ENCODE data around the gene CETP.
A peak's percentile ranks its signal among the peaks of the same experiment; 100 is the strongest.
"Not testable (repeated sequence)": the region's sequence is repeated elsewhere in the genome, so short reads cannot be mapped to it uniquely, and the experiment has no call there.

Gene CETP

DNA sequence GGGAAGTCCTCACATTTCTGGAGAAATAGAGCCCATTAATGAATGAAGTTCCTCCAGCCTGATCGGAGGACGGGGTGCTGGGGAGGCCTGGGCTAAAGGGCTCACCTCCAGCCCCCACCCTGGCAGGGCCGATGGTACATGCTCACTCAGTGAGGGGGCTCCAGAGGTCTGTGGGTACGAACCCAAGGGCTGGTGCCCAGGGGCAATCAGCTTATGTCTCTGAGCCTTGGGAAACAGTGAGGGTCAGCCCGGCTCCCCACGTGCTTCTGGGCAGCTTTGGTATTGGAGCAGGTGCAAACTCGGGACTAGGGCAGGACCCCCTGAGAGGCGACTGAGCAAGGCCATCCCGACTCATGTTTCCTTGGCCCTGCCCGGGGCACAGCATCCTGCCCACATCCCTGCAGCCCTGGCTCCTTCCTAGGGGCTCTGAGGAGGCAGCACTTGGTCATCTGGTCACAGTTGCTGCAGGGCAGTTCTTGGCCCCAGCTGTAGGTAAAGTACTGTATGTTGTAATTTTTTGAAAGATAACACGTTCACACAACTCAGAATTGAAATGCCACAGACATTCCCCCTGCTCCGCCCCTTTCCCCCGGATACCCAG lies 969 bp upstream of the CETP start:
- DNase-seq = no peak

DNA sequence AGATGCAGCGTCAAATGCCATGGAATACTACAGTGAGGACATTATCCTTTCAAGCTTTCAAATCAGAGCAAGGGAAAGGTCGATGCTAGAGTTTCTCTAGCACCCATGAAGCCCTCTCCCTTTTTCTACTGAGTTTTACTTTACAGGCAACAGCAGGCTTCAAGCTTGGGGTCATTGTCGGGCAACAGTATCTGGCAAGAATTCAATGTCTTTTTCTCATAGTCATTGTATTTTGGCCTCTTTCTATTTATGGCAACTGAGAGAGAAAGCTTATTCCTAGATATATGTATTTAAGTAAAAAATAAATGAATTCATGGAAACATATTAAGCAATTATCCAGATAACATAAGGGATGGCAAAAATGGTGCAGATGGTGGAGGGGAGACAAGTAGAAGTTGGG lies 364 bp upstream of the CETP start:
- DNase-seq = no peak

DNA sequence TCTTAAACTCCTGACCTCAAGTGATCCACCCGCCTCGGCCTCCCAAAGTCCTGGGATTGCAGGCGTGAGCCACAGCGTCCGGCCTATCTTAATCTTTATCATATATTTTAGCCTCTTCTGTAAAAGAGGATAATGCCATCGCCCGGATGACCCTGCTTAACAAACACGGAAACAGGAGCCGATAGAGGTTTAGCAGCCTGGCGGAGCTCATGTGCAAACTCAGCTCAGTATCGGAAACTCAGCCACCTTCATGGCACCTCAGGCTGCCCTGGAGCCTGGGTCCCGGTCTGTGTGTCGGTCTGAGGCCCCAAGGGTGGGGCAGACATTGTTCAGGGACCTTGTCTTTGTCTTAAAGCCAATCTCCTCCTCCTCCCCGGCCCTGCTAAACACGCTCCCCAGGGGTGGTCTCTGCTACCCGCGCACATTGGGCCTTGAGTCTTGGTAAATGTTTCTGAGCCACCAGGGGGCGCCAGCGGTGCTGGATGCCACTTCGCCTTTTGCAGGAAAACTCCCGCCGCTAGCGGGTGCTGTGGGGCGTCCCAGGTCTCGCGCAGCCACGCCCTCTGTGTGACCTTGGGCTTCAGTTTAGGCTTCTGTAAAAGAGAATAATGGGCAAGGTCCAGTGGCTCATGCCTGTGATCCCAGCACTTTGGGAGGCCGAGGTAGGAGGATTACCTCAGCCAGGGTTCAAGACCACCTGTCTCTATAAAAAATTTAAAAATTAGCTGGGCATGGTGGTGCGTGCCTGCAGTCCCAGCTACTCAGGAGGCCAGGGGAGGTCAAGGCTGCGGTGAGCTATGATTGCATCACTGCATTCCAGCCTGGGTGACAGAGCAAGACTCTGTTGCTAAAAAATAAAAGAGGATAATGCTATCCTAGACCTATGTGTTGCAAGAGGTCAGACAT lies 2.7 kb downstream of the CETP start:
- DNase-seq = peak; percentile 97

DNA sequence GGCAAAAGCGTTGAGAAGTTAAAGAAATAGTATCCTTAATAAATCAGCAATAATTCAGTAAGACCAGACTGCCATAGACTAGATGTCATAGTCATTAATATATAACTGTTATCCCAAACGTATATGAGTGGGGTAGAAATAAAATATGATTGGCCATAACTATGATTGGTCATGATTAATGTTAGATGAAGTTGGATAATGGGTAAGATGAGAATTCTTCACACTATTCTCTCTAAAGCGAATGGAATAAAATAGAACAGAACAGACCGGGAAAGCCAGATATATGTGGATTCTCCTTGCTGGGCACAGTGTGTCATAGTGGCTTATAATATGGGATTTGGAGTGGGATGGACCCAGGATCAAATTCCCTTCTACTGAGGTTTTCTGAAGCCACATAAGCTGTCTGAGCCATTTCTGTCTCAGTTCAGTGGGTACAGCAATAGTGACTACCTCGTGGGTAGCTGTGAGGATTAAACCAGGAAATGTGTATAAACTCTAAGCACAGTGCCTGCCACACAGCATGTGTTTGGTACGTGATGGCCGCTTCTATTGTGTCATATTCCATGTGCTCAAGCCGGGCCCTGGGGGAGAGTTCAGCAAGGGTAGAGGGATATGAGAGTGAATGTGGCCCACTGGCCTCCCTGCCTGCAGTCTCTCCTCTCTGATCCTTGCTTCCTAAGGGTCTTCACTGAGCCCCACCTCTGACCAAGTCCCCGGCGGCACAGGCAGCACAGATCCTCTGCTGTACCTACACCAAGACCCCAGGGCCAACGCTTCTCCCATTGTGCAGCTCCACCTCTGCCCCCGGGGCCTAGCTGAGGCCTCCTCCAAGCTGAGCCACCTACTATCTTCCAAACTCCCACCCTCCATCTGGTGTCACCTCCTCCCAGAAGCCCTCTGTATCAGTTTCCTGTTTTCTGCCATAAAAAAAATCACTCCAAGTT lies 3.7 kb downstream of the CETP start:
- no peak for DNase-seq

DNA sequence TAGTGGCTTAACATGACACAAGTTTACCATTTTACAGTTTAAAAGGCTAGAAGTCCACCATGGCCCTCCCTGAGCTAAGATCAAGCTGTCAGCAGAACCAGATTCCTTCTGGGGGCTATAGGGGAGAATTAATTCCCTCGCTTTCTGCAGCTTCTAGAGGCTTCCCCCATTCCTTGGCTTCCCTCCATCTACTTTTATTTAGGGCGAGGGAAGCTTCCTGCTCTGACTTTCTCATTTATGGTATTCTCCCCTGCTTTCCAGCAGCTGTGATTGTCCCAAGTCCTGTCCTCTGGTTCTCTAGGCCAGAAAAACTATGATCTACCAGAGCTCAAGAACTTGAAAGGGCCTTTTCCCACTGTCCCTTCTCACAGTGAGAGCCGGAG lies 4.3 kb downstream of the CETP start:
- DNase-seq = no peak

DNA sequence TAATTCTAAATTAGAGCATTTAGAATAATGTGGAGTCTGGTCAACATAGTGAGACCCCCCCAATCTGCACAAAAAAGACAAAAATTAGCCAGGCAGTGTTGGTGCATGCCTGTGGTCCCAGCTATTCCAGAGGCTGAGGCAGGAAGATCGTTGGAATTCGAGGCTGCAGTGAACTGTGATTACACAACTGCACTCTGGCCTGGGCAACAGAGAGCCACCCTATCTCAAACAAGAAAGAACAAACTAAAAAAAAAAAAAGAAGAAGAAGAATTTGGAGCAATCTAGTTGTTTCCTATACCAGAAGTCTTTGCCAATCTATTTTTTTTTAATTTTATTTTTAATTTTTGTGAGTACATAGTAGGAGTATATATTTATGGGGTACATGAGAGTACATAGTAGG lies 6.0 kb downstream of the CETP start:
- no peak for DNase-seq

DNA sequence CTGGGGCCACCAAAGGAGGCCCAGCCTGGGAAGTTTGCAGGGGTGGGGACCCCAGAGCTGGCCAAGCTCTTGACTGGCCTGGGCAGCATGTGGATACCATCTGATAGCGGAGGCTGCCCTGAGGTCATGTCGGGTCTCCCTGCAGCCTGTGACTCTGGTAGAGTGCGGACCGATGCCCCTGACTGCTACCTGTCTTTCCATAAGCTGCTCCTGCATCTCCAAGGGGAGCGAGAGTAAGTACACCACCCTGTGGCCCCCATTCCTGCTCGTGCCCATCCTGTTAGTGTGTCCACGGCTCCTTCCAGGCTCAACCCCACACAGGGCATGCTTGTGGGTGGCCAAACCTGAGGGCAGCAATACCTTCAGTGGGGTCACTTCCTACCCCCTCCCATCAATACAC lies 8.0 kb downstream of the CETP start:
- DNase-seq = no peak

DNA sequence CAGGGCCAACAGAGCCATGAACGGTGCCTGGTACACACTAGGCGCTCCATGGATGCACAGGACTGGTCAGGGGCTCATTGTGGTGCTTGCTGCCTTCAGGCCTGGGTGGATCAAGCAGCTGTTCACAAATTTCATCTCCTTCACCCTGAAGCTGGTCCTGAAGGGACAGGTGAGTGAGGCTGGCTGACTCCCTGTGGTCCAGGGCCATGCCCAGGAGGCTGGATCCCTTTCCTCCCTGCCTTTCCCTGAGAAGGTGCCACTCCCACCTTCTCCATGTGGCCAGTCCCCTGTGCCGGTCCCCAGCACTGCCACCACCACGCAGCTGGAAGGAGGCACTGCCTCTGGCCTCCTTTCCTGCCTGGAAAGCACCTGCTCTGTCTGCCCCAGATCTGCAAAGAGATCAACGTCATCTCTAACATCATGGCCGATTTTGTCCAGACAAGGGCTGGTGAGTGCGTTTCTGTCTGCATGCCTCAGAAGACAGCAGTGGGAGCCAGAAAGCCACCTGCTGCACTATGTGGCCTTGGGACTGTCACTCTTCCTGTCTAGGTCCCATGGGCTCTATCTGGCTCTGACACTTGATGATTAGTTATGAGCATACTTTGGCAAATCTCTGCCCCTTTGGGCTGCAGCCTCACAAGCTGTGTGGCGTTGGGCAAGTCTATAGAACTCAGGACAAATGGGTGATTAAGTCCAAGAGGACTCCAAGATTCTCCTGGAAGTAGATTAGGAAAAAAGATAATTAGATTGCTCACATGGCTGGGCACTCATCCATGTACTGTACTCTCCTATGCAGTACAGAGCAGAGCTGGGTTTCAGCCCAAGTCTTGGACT lies 9.4 kb downstream of the CETP start:
- DNase-seq = no peak

DNA sequence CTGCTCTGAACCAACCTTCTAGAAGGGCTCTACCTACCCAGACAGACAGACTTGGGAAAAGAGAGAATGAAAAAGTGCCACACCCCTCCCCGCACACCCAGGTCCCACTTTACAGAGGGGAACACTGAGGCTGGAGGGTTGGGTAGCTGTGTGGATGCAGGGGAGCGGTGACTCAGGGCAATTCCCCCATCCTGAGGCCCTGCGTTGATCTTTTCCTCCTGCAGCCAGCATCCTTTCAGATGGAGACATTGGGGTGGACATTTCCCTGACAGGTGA lies 10.0 kb downstream of the CETP start:
- DNase-seq = no peak

DNA sequence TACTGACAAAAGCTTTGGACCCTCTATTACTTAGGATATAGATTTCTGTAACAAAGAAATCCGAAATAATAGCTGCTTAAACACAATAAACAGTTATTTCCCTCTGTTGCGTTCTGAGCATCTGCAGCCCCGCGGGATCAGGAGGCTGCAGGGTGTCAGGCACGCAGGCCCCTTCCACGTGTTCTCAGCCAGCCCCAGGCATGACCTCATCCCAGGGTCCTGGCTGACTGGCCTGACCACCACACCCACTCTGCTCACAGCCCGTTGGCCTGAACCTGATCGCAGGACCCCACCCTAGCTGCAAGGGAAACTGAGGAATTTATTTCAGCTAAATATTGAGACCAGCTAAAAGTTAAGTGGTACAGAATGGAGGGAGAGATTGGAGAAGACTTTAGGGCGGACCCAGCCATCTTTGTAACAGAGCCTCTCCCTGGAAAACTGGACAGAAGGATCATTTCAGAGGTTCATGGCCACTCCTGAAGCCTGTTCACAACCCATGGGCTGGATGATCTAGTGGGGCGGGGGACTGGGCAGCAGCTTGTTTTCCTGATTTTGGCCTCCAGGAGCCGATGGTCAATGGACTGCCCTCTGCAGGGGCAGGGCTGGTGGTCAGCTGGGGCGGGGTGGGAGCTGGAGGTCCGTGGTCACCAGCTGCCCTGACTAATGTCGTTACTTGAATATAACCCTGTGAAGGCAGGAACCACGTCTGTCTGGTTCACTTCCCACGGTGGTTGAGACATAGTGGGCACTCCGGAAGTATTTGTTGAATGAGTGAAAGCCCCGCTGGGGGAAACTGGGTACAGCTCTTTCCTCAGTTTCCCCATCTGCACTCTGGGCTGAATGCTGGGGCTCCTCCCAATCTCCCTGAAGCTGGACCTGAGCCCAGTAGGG lies 10.9 kb downstream of the CETP start:
- no peak for DNase-seq

DNA sequence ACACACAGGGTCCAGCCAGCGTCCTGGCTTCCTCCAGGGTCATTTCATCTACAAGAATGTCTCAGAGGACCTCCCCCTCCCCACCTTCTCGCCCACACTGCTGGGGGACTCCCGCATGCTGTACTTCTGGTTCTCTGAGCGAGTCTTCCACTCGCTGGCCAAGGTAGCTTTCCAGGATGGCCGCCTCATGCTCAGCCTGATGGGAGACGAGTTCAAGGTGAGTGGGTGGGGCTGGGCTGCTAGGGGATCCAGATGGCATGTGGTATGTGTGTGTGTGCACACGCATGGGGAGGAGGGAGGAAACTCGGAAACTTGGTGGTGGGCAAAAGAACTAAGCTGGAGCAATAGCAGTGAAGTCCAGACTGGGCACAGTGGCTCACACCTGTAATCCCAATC lies 11.5 kb downstream of the CETP start:
- DNase-seq = no peak

DNA sequence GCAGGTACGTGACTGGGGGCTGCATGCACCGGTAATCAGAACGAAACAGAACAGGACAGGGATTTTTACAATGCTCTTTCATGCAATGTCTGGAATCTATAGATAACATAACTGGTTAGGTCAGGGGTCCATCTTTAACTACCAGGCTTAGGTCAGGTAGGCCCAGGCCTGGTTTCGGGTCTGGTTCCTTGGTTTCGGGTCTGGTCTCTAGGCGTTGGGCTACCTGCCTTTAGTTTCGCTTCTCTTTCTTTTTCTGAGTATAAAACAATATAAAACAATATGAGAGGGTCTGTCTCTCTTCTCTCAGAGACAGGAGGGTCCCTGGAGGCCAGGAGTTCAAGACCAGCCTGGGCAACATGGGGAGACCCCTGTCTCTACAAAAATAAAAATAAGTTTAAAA lies 12.1 kb downstream of the CETP start:
- DNase-seq = not testable (repeated sequence)

DNA sequence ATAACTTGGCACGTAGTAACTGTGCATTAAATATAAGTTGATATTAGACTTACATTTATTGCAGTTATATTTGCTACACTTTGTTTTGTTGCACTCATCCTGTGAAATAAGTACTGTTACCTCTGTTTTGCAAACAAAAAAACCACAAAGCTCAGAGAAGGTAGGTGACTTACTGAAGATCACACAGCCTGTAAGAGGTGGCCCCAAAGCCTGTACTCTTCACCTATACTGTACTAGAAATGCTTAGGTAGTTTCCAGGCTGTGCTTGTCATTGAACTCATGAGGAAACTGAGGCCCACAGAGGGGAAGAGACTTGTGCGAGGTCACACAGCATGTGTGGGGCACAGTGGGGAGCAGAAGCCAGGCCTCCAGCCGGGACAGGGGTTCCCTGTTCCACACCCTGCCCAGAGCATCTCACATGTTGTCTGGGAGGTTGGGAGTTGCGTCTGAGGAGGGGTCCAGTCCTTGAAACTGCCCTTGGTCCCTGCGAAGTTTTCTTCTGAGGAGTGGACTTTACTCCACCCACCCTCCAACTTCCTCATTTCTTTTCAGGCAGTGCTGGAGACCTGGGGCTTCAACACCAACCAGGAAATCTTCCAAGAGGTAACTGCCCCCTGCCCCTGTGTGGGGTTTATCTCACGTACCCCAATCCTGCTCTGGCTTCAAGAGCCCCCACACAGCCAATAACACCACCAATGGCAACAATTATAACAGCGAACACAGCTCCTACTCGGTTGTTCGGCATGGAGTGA lies 13.0 kb downstream of the CETP start:
- no peak for DNase-seq

DNA sequence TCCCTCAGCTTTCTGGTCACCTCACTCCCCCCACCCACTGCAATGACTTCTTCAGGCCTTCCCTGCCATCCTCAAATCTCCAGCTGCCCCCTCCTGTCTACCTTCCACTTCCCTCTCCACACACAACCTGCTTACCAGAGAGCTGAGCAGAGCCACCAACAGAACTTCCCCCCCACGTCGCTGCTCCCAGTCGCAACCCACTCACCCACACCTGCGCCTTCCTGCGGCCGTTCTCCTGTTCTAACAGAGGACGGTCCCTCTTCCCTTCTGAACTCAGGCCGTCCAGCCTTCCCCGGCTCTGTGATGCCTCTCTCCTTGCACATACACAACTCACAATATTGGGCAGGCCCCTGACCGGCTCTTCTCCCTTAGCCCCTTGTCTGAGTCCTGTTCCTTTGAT lies 14.0 kb downstream of the CETP start:
- DNase-seq = no peak

DNA sequence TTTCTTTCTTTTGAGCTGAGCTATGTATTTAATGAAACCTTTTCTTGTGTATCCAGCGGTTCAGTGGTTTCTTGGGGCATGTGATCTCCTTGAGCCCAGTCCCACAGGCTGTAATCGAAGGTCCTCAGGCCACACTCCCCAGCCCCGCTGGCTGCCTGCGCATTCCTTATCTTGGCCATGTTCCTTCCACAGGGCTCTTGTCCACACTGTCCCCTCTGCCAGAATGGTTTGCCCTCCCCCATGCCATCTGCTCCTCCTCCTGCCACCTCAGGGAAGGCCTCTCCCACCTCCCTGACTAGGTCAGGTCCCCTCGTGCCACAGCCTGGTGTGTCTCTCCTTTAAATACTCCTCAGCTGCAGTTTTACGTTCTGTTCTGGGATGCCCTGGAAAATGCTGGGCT lies 15.5 kb downstream of the CETP start:
- no peak for DNase-seq

DNA sequence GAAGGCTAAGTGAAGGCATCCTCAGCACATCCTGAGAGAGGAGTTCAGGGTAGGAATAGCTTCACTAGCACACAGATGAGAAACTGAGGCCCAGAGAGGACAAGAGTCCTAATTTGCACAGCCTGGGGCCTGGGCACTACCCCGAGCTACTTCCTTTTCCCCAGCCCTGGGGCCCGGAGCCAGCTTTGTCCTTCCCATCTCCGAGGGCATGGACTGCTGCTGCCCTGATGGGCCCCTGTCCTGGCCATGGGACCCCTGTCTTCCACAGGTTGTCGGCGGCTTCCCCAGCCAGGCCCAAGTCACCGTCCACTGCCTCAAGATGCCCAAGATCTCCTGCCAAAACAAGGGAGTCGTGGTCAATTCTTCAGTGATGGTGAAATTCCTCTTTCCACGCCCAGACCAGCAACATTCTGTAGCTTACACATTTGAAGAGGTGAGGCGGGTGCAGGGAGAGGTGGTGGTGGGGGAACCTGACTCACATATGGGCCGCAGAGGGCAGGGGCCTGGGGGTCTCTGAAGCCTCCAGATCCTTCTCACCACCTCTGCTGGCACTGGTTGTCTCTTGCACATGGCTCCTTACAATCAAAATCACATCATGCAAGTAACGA lies 16.2 kb downstream of the CETP start:
- no peak for DNase-seq

DNA sequence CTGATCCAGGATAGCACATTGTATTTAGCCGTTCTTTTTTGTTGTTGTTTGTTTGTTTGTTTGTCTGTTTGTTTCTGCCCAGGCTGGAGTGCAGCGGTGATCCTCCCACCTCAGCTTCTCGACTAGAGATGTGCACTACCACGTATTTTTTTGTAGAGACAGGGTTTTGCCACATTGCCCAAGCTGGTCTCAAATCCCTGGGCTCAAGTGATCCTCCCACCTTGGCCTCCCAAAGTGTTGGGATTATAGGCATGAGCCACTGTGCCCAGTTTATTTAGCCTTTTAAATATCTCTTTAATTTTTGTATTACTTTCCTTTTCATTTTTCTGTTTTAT lies 18.4 kb downstream of the CETP start:
- no peak for DNase-seq

DNA sequence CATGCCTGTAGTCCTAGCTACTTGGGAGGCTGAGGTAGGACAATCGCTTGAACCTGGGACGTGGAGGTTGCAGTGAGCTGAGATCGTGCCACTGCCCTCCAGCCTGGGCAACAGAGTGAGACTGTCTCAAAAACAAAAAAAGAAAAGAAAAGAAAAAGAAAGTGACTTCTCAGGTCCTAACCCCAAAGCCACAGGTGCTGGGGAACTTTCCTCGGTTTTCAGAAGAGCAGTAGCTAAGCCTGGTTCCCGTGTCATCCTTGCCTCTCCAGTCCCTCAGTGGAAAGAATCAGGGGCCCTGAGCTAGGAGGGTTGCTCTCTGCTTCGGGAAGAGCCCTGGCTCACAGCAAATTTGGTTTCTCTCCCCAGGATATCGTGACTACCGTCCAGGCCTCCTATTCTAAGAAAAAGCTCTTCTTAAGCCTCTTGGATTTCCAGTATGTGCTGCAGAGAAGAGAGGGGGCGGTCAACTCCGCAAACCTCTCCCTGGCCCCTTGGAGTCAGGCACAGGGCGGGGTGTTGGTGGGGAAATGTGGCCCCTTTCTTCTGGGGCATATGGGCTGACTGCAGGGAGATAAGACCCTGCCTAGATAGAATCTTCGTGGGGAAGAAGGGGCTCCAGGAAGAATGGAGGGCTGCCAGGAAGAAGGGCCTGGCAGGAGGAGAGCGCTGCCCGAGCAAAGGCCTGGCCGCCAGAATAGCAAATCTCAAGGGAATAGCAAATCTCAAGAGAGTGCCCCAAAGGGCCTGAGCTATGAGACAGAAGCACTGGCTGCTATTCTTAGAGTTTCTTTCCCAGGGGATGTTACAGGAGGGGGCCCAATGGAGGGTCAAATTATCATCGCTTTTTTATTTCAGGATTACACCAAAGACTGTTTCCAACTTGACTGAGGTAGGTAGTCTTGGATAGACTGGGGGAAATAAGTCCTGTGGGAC lies 19.3 kb downstream of the CETP start:
- no peak for DNase-seq

DNA sequence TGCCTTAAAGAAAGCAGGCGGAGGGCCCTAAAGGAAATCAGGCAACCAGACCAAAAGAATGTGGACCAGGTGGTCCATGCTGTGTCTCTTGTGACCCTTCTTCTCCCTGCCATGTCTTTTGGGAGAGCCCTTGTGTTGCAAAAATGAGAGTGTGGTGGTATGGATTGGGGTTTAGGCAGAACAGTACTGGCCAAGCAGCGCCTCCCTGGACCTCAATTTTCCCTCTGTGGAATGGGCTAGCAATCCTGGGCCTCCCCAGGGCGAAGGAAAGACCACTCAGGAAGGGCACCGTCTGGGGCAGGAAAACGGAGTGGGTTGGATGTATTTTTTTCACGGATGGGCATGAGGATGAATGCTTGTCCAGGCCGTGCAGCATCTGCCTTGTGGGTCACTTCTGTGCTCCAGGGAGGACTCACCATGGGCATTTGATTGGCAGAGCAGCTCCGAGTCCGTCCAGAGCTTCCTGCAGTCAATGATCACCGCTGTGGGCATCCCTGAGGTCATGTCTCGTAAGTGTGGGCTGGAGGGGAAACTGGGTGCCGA lies 20.1 kb downstream of the CETP start:
- DNase-seq = no peak
